Measurements from ENCODE around the gene EMILIN1. TPM values are rescaled to one million over a fixed set of nuclear protein-coding genes. Genes with fewer than 3 reads are reported as not detected.
A peak's percentile ranks its signal among the peaks of the same experiment; 100 is the strongest.

Gene EMILIN1
- total and polyA plus RNA-seq, 2 experiments from 2014 or later = 3.2 to 15.4 TPM

DNA sequence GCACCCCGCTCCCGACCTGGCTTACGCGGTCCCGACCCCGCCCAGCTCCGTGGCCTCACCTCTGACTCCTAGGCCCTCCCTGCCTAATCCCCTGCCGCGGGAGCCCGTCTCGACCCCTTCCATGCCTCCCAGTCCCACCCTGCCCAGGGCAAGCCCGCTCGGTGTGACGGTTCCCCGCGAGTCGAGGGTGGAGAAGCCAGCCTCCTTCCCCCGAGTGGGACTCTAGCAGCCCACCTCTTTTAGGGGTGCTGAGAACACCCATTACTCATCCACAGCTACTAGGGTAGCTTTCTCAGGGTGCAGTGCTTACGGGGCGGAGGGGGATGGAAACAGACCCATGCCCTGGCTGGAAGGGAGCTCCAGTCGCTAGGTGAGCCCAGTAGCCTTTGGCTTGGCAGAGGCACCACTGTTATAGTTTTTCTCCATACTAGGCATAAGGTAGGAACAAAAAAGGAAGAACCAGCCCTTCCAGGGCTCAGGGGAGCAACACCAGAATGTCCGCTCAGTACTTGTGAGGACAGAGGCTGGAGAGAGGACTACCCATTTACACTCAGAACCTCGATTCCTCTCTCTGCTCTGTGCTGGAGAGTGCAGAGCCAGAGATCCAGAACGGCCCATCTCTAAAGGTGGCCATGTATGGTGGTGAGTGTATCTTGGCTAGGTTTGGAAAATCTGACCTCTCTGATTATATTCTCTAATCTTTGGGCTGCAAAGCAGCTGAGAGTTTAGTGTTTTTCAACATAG lies 26.3 kb upstream of the EMILIN1 start:
- Mint-ChIP-seq H3K36me3 (ENCODE audit: low read depth) (peaks cover 40% of the 10 kb centered on the region), H3K4me3 (peak overlapping the region; percentile 95), H3K27ac (peak overlapping the region; percentile 72; the same call in 1 of the 2 replicates), H3K9me3 (peaks cover 12% of the 10 kb centered on the region), H3K27me3 (ENCODE audit: insufficient read depth, low read depth, poor library complexity) (peaks cover 23% of the 10 kb centered on the region), H3K4me1 (peaks cover 9% of the 10 kb centered on the region; the same call in 2 of the 3 replicates)
- Histone ChIP-seq H3K27me3 (ENCODE audit: insufficient read depth) (no peaks in the 10 kb centered on the region), H3F3A (replicated peaks; ENCODE audit: low read depth) (peaks cover 11% of the 10 kb centered on the region), H3K36me3 (ENCODE audit: insufficient read depth) (peaks cover 15% of the 10 kb centered on the region), H3K79me2 (replicated peaks; ENCODE audit: insufficient read depth) (no peaks in the 10 kb centered on the region), H3K4me3 (peak overlapping the region; percentile 99), H3K4me1 (ENCODE audit: insufficient read depth) (peaks cover 6% of the 10 kb centered on the region; the same call in 1 of the 2 replicates), H3K4me2 (peak overlapping the region; percentile 85), H3K9me2 (ENCODE audit: insufficient read depth) (no peaks in the 10 kb centered on the region), H4K20me1 (replicated peaks; ENCODE audit: insufficient read depth) (no peaks in the 10 kb centered on the region), H2AFZ (peak overlapping the region; percentile 97), H3K27ac (ENCODE audit: low read depth) (0 out of 2 replicates have a peak overlapping the region, but pooled peaks have one; percentile 42)
- peak; percentile 86 for DNase-seq (ENCODE audit: low spot score)
- ATAC-seq = peak; percentile 48
- no peak for TF ChIP-seq POLR2AphosphoS5 (IDR thresholded peaks at IDR 0.05; ENCODE audit: low read depth)
- no peak for TF ChIP-seq ZNF331 (CRISPR knock-in tag; IDR thresholded peaks at IDR 0.05; ENCODE audit: low read depth)
- TF ChIP-seq EZH2 (IDR thresholded peaks at IDR 0.05; ENCODE audit: low read depth, unreplicated experiment) = no peak
- TF ChIP-seq, protein P1, sequence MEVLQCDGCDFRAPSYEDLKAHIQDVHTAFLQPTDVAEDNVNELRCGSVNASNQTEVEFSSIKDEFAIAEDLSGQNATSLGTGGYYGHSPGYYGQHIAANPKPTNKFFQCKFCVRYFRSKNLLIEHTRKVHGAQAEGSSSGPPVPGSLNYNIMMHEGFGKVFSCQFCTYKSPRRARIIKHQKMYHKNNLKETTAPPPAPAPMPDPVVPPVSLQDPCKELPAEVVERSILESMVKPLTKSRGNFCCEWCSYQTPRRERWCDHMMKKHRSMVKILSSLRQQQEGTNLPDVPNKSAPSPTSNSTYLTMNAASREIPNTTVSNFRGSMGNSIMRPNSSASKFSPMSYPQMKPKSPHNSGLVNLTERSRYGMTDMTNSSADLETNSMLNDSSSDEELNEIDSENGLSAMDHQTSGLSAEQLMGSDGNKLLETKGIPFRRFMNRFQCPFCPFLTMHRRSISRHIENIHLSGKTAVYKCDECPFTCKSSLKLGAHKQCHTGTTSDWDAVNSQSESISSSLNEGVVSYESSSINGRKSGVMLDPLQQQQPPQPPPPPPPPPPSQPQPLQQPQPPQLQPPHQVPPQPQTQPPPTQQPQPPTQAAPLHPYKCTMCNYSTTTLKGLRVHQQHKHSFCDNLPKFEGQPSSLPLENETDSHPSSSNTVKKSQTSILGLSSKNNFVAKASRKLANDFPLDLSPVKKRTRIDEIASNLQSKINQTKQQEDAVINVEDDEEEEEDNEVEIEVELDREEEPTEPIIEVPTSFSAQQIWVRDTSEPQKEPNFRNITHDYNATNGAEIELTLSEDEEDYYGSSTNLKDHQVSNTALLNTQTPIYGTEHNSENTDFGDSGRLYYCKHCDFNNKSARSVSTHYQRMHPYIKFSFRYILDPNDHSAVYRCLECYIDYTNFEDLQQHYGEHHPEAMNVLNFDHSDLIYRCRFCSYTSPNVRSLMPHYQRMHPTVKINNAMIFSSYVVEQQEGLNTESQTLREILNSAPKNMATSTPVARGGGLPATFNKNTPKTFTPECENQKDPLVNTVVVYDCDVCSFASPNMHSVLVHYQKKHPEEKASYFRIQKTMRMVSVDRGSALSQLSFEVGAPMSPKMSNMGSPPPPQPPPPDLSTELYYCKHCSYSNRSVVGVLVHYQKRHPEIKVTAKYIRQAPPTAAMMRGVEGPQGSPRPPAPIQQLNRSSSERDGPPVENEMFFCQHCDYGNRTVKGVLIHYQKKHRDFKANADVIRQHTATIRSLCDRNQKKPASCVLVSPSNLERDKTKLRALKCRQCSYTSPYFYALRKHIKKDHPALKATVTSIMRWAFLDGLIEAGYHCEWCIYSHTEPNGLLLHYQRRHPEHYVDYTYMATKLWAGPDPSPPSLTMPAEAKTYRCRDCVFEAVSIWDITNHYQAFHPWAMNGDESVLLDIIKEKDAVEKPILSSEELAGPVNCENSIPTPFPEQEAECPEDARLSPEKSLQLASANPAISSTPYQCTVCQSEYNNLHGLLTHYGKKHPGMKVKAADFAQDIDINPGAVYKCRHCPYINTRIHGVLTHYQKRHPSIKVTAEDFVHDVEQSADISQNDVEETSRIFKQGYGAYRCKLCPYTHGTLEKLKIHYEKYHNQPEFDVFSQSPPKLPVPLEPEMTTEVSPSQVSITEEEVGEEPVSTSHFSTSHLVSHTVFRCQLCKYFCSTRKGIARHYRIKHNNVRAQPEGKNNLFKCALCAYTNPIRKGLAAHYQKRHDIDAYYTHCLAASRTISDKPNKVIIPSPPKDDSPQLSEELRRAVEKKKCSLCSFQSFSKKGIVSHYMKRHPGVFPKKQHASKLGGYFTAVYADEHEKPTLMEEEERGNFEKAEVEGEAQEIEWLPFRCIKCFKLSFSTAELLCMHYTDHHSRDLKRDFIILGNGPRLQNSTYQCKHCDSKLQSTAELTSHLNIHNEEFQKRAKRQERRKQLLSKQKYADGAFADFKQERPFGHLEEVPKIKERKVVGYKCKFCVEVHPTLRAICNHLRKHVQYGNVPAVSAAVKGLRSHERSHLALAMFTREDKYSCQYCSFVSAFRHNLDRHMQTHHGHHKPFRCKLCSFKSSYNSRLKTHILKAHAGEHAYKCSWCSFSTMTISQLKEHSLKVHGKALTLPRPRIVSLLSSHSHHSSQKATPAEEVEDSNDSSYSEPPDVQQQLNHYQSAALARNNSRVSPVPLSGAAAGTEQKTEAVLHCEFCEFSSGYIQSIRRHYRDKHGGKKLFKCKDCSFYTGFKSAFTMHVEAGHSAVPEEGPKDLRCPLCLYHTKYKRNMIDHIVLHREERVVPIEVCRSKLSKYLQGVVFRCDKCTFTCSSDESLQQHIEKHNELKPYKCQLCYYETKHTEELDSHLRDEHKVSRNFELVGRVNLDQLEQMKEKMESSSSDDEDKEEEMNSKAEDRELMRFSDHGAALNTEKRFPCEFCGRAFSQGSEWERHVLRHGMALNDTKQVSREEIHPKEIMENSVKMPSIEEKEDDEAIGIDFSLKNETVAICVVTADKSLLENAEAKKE (CRISPR knock-in tag; IDR thresholded peaks at IDR 0.05) = no peak

DNA sequence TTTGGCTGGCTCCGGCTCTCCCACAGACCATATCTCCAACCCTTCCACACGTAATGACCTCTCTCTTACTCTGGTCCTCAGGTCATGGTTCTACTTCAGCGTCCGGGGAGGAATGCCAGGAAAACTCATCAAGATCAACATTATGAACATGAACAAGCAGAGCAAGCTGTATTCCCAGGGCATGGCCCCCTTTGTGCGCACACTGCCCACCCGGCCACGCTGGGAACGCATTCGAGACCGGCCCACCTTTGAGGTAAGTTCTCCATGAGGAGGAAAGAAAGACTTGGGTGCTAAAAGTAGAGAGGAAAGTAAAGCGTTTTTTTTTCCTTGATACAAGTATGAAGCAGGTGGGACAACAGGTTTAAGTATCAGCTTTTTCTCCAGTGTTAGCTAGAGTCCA lies 25.1 kb upstream of the EMILIN1 start:
- DNase-seq (ENCODE audit: low spot score) (no peak), ATAC-seq (no peak)
- Histone ChIP-seq H2AFZ (no peak overlapping the region), H3K27me3 (ENCODE audit: insufficient read depth) (no peaks in the 10 kb centered on the region), H3F3A (replicated peaks; ENCODE audit: low read depth) (peaks cover 14% of the 10 kb centered on the region), H4K20me1 (replicated peaks; ENCODE audit: insufficient read depth) (no peaks in the 10 kb centered on the region), H3K36me3 (ENCODE audit: insufficient read depth) (peaks cover 15% of the 10 kb centered on the region), H3K27ac (ENCODE audit: low read depth) (no peak overlapping the region), H3K4me3 (no peak overlapping the region), H3K4me1 (ENCODE audit: insufficient read depth) (peaks cover 6% of the 10 kb centered on the region; the same call in 1 of the 2 replicates), H3K4me2 (no peak overlapping the region), H3K79me2 (replicated peaks; ENCODE audit: insufficient read depth) (no peaks in the 10 kb centered on the region), H3K9me2 (ENCODE audit: insufficient read depth) (no peaks in the 10 kb centered on the region)
- H3K27me3 Mint-ChIP-seq (ENCODE audit: insufficient read depth, low read depth, poor library complexity) = peaks cover 21% of the 10 kb centered on the region
- peaks cover 49% of the 10 kb centered on the region for H3K36me3 Mint-ChIP-seq (ENCODE audit: low read depth)
- peaks cover 9% of the 10 kb centered on the region; the same call in 2 of the 3 replicates for H3K4me1 Mint-ChIP-seq
- H3K9me3 Mint-ChIP-seq = peaks cover 12% of the 10 kb centered on the region
- no peak overlapping the region for H3K27ac Mint-ChIP-seq
- peak overlapping the region; percentile 95 for H3K4me3 Mint-ChIP-seq
- no peak for TF ChIP-seq ETS1 (IDR thresholded peaks at IDR 0.05)
- TF ChIP-seq EZH2phosphoT487 (IDR thresholded peaks at IDR 0.05; ENCODE audit: unreplicated experiment) = no peak
- TF ChIP-seq ZNF331 (CRISPR knock-in tag; IDR thresholded peaks at IDR 0.05; ENCODE audit: low read depth) = no peak

Data from GM23338 (cell line).